NK-92 treated with Interleukin-12 subunit alpha and Interleukin-12 subunit beta, amount 100 ng/mL, for 24 hours (cell line): ENCODE data around the gene GAPDH.
"Not testable (repeated sequence)": the region's sequence is repeated elsewhere in the genome, so short reads cannot be mapped to it uniquely, and the experiment has no call there.

Experiments
- DNase-seq: peaks from one replicate; lab custom pipeline; 2025; lab: John Stamatoyannopoulos, UW

Gene GAPDH

DNA sequence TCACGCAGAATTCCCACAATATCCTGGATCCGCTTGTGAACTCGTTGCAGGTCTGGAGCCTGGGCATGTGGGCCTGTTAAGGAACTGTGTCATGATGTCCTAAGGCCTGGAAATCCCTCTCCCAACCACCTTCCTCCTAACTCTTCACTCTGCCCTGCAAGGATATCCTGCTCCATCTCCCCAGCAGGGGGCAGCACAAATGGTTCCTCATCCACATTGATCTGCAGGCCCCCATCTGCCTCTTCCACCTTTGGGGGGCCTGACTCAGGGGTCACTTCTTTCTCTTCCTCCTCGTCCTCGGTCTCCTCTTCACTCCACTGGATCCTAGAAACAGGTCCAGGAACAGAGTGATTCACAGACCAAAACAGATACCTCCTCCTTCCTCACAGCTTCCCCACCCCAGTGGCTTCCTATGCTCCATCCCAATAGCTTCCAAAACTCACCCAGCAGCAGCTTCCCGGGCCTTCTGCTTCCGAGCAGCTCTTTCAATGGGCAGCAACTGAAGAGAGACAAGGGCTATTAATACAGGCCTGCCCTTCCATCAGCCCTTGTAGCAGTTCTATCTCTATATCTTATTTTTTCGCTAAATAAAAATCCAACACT, 29.2 kb downstream of the GAPDH start:
- DNase-seq = no peak

- no peak for DNase-seq
Observed at GRCh38 chr12:6567112-6567670, 32.9 kb downstream of the GAPDH start.

DNA sequence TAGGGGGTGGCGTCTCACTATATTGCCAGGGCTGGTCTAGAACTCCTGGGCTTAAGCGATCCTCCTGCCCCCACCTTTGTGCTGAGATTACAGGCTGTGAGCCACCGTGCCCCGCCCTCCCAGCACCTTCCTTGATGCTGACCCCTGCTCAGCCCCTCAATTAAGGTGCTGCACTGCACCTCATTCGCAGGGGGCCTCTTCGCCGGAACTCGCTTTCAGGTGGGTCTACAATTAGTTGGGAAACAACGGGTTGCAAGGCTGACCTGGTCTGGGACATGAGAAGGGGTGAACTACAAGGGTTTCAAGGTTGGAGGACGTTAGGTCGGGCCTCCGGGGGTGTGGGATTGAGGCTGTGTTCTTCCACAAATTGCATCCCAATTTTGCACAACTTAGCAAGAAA, 35.0 kb downstream of the GAPDH start:
- no peak for DNase-seq

DNA sequence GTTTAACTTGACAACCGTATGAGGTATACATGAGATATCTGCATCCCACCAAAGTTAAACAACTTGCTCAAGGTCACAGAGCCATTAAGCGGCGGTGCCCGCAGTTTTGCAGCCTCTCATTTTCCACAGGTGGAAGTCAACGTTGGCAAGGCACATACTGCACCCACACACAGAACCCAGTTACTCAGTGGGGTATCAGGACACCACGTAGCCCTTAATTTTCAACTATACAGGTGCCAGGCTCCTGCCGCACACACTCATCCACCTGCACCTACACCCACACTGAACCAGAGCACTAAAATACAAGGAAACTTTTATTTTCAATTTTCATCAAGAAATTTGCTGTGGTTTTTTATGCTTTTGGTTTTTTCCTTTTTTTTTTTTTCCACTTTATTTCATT, 35.5 kb downstream of the GAPDH start:
- DNase-seq = no peak

- DNase-seq = no peak
Observed at GRCh38 chr12:6570264-6570887, 36.1 kb downstream of the GAPDH start.

DNA sequence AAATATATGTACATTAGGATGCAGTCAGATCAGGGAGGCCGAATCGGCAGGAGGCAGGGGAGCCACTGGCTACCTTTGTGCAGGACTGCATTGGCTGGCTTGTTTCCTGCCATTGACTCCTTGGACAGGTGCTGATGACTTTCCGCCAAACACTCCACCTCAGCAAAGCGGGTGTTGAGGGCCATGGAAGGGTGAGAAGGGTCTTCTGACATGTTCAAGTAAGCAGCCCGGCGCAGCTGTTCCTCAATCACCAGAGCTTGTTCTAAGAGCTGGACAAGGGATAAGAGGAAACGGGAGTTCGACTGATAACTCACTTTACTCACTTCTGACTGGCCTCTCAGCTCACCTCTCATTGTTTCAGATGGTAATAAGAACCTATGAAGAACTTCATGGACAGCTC, 38.7 kb downstream of the GAPDH start:
- no peak for DNase-seq

DNA sequence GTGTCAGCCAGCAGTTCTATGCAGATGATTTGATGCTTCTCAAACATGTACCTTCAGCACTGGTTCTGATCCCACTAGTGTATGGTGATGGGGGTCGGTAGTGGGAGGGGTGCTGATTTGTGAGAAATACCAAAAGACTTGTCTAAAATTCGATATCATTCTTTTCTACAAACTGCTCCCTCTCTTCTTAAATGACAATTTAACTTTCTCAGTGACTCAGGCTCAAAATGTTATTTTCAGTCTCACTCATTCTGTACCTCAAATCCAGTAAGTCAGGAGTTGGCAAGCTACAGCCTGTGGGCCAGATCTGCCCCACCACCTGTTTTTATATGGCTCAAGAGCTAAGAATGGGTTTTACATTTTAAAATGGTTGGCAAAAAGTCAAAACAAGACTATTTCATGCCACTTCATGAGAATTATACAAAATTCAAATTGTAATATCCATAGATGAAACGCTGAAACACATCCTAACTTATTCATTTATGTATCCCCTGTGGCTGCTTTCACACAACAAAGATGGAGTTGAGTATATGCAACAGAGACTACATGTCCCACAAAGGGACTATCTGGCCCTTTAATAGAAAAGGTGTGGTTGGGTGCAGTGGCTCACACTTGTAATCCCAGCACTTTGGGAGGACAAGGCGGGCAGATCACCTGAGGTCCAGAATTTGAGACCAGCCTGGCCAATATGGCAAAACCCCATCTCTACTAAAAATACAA, 40.4 kb downstream of the GAPDH start:
- DNase-seq = no peak

DNA sequence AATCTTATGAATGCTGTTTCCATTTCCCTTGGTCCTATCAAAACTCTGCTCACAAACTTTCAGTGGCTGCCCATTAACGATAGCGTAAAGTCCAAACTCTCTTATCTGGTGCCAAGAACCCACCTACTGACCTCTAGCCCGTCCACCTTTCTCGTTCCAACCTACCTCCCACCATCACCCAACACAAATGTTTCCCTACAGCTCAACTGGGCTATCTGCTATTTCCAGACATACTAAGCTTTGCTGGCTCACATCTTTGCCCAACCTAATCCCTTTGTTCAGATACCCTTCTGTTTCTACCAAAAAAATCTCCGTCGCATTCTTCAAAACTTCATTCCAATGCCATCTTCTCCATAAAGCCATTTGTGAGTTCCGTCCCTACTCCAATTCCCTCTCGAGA, 41.3 kb downstream of the GAPDH start:
- DNase-seq = no peak

DNA sequence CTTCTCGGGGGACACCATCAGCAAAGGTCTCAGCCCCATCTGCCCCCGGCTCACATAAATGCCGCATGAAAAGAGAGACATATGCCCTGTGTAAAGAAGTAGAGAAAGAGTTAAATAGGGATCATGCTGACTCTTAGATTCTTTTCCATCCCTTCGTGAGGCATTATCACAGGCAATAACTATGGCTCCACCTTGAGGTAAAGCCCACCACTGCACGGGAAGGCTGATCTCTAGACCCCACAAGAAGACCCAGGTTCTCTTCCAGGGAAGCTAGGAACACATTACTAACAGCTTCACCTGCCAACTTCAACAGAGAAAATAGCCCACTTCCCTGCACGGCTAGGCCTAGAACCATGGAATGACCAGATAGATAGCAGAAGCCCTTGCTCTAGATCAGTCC, 47.9 kb downstream of the GAPDH start:
- DNase-seq = no peak

DNA sequence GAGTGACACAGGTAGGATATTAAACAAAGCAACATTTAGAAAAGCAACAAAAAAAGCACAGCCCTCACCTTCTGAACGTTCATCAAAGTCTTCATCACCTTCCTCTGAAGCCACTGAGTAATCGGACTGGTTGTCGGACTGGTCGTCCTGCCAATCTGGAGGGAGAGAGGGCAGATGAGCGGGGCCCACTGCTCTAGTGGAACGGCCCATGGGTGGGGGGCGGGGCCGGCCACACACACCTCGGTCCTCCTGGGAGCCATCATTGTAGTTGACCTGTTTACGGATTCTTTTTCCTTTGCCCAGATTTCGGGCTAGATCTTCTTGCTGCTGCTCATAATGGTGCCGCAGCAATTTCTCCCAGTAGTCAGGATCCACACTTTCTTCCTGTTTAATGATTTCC, 48.6 kb downstream of the GAPDH start:
- no peak for DNase-seq

GRCh38 chr12:6584293-6584692, 50.0 kb downstream of the GAPDH start:
- no peak for DNase-seq

GRCh38 chr12:6586569-6586968, 52.3 kb downstream of the GAPDH start:
- DNase-seq = not testable (repeated sequence)
